IMR-90 (cell line): ENCODE results near the gene LSM8. TPM values are rescaled to one million over a fixed set of nuclear protein-coding genes. Genes with fewer than 3 reads are reported as not detected.

Source experiments
- ATAC-seq: fragments of 200-7000 bp; cut with Tn5 transposase; 2 replicates; pipeline ENCODE4 v1.9.1; 2020; ENCODE audit warnings: low read depth, mild to moderate bottlenecking, moderate library complexity
- BruUV-seq: library from RNA; stranded (reverse); fragments of 400-500 nt; replicated peaks from 2 replicates; lab custom pipeline; 2021; lab: Mats Ljungman, UMichigan
- CTCF ChIA-PET: fragments of 300-600 bp; formaldehyde crosslinking; extraction: SDS; loops from one replicate; lab custom pipeline; 2021; ENCODE audit warnings: antibody characterized with exemption; lab: Yijun Ruan, JAX
- POLR2A ChIA-PET: fragments of 300-600 bp; sonication (Branson Sonifier 250); formaldehyde crosslinking; loops from one replicate; lab custom pipeline; 2022; ENCODE audit warnings: antibody characterized with exemption; ENCODE audit not compliant: unreplicated experiment; lab: Charles Lee
- DNase-seq: peaks from one replicate; pipeline ENCODE4 v3.0.0; 2013
- H2AFZ ChIP-seq: replicated peaks from 2 replicates; pipeline ENCODE3; 2013; ENCODE audit warnings: low read length, mild to moderate bottlenecking; ENCODE audit not compliant: poor library complexity
- H2AK5ac ChIP-seq: 2 replicates; pipeline ENCODE4 v1.6.1; 2013; ENCODE audit warnings: low read depth, low read length, inconsistent platforms
- H2AK9ac ChIP-seq: replicated peaks from 2 replicates; pipeline ENCODE3; 2013; ENCODE audit warnings: mild to moderate bottlenecking, low read depth, low read length, moderate library complexity; ENCODE audit not compliant: poor library complexity
- H2BK120ac ChIP-seq: 2 replicates; pipeline ENCODE4 v1.6.1; 2013; ENCODE audit warnings: low read depth, low read length, inconsistent platforms
- H2BK15ac ChIP-seq: 3 replicates; pipeline ENCODE4 v1.6.1; 2013; ENCODE audit warnings: low read depth, low read length, inconsistent platforms
- H2BK20ac ChIP-seq: 2 replicates; pipeline ENCODE4 v1.6.1; 2013; ENCODE audit warnings: low read depth, mild to moderate bottlenecking, inconsistent platforms, low read length, moderate library complexity
- H2BK5ac ChIP-seq: 2 replicates; pipeline ENCODE4 v1.6.1; 2013; ENCODE audit warnings: mild to moderate bottlenecking, low read depth, low read length, inconsistent platforms; ENCODE audit not compliant: poor library complexity, severe bottlenecking
- H3K14ac ChIP-seq: replicated peaks from 2 replicates; pipeline ENCODE4 v1.6.1; 2013; ENCODE audit warnings: low read depth, low read length, inconsistent platforms
- H3K18ac ChIP-seq: 2 replicates; pipeline ENCODE4 v1.6.1; 2013; ENCODE audit warnings: low read depth, low read length, control low read depth
- H3K23ac ChIP-seq: 2 replicates; pipeline ENCODE4 v1.6.1; 2013; ENCODE audit warnings: low read depth, low read length, inconsistent platforms
- H3K27ac ChIP-seq: 2 replicates; pipeline ENCODE4 v1.5.1; 2013; ENCODE audit warnings: mild to moderate bottlenecking, control low read depth, low read length; ENCODE audit not compliant: insufficient read depth
- H3K27me3 ChIP-seq: 2 replicates; pipeline ENCODE4 v1.6.1; 2013; ENCODE audit warnings: low read length; ENCODE audit not compliant: control insufficient read depth, insufficient read depth
- H3K36me3 ChIP-seq: 2 replicates; pipeline ENCODE4 v1.6.1; 2013; ENCODE audit warnings: low read length, mixed read lengths; ENCODE audit not compliant: control insufficient read depth, insufficient read depth
- H3K4ac ChIP-seq: 2 replicates; pipeline ENCODE4 v1.6.1; 2013; ENCODE audit warnings: low read depth, low read length, inconsistent platforms
- H3K4me1 ChIP-seq: 2 replicates; pipeline ENCODE4 v1.6.1; 2013; ENCODE audit warnings: low read length, mixed read lengths; ENCODE audit not compliant: control insufficient read depth, insufficient read depth
- H3K4me2 ChIP-seq: 2 replicates; pipeline ENCODE4 v1.6.1; 2013; ENCODE audit warnings: low read depth, mild to moderate bottlenecking, control low read depth, low read length, moderate library complexity
- H3K4me3 ChIP-seq: 2 replicates; pipeline ENCODE4 v1.5.1; 2013; ENCODE audit warnings: low read depth, mild to moderate bottlenecking, control low read depth, low read length, moderate library complexity; ENCODE audit not compliant: insufficient read depth
- H3K56ac ChIP-seq: 2 replicates; pipeline ENCODE4 v1.6.1; 2013; ENCODE audit warnings: low read length, inconsistent platforms; ENCODE audit not compliant: insufficient read depth; ENCODE audit errors: extremely low read depth
- H3K79me1 ChIP-seq, 2 experiments: 2 replicates each; pipeline ENCODE4 v1.6.1; 2013; ENCODE audit warnings: low read length in 2 of 2, inconsistent platforms in 1 of 2, low read depth in 1 of 2
- H3K9ac ChIP-seq: 2 replicates; pipeline ENCODE4 v1.6.1; 2013; ENCODE audit warnings: low read depth, low read length, control low read depth
- H3K9me1 ChIP-seq: 2 replicates; pipeline ENCODE4 v1.6.1; 2013; ENCODE audit warnings: low read length, inconsistent platforms; ENCODE audit not compliant: insufficient read depth
- H3K9me3 ChIP-seq: 2 replicates; pipeline ENCODE4 v1.6.1; 2013; ENCODE audit warnings: low read length; ENCODE audit not compliant: control insufficient read depth, insufficient read depth
- H4K20me1 ChIP-seq: 2 replicates; pipeline ENCODE4 v1.6.1; 2013; ENCODE audit warnings: low read length, inconsistent platforms; ENCODE audit not compliant: insufficient read depth
- H4K5ac ChIP-seq: 2 replicates; pipeline ENCODE4 v1.6.1; 2013; ENCODE audit warnings: mild to moderate bottlenecking, low read depth, low read length, control low read depth
- H4K8ac ChIP-seq, 2 experiments: 2 replicates each; pipeline ENCODE4 v1.6.1; 2013; ENCODE audit warnings: low read depth in 2 of 2, low read length in 2 of 2, control low read depth in 1 of 2, inconsistent platforms in 1 of 2
- H4K91ac ChIP-seq: 2 replicates; pipeline ENCODE4 v1.6.1; 2013; ENCODE audit warnings: low read depth, low read length, inconsistent platforms; ENCODE audit not compliant: insufficient read depth
- MAZ ChIP-seq: IDR thresholded peaks from 2 replicates; pipeline ENCODE4 v1.6.1; 2012; ENCODE audit warnings: low read depth, mild to moderate bottlenecking, low read length, improper control_type of control experiment, moderate library complexity, borderline replicate concordance
- NFE2L2 ChIP-seq: fragments of 150-350 bp; IDR thresholded peaks from 2 replicates; pipeline ENCODE4 v1.6.1; 2016; ENCODE audit warnings: low read depth, mild to moderate bottlenecking, low read length
- WGBS, 2 experiments: methylation state at CpG; one replicate each; pipeline versions ENCODE4 v1.1.5 to v1.1.7; 2013; ENCODE audit warnings: missing lambda C conversion rate in 2 of 2; ENCODE audit not compliant: insufficient read length in 1 of 2; ENCODE audit errors: extremely low coverage in 2 of 2; 5-methylcytosine and 5-hydroxymethylcytosine counted together
- dilution Hi-C: fragments of 300-500 bp; cut with HindIII; formaldehyde crosslinking; loops from one replicate; pipeline ENCODE4 v1.14.3; 2018; ENCODE audit warnings: low sequenced_read_pairs; ENCODE audit not compliant: unreplicated experiment
- in situ Hi-C: fragments of 300-500 bp; cut with MboI; formaldehyde crosslinking; loops from 3 replicates; pipeline ENCODE4 v1.14.3; 2019; ENCODE audit warnings: low sequenced_read_pairs, inconsistent platforms, mixed read lengths
- intact Hi-C: fragments of 100-400 bp; cut with micrococcal nuclease; formaldehyde crosslinking; loops from 2 replicates; pipeline ENCODE4 v1.10.0; 2022
- polyA plus RNA-seq, 3 experiments: library from polyadenylated mRNA; depleted of rRNA; stranded (reverse); fragments of >200 nt; gene quantifications; 2 replicates each; pipeline ENCODE4 v1.2.3, GENCODE V29; 2012; ENCODE audit warnings: low replicate concordance in 1 of 3
- total RNA-seq: library from RNA; depleted of rRNA; stranded (reverse); fragments of >200 nt; gene quantifications from 2 replicates; pipeline ENCODE4 v1.2.3, GENCODE V29; 2012

Gene LSM8
- total and polyA plus RNA-seq, 2 of the 4 experiments (the other 2 are of a cell fraction), result 9.7 to 30.2 TPM

DNA sequence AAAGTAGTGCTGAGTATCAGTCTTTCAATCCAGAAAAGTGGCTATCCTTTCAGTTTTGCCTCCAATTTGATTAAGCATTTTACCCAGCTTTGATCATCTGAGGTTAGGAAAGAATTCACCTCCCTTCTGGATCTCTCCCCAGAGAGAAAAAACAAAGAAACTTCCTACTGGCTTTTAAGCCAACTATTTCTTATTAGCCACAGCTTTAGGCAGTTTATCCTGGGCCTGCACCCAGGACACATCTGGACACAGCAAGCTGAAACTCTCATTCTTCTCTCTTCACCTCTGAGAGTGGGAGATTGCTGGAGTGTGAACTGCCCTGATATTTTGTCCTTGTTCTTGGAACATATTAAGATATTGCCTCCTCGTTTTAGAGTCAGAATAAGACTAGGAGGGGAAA, 43.5 kb upstream of the LSM8 start:
- Histone ChIP-seq H3K4me1 (no peaks in the 10 kb centered on the region), H4K91ac (no peak overlapping the region), H3K23ac (no peak overlapping the region), H3K9me3 (no peaks in the 10 kb centered on the region), H4K5ac (no peak overlapping the region), H2BK20ac (no peak overlapping the region), H2AK9ac (no peak overlapping the region), H4K20me1 (no peaks in the 10 kb centered on the region), H4K8ac (no peak overlapping the region), H3K14ac (no peak overlapping the region), H3K27me3 (no peaks in the 10 kb centered on the region), H3K9ac (no peak overlapping the region), H3K18ac (no peak overlapping the region), H2BK5ac (no peak overlapping the region), H3K4me2 (no peak overlapping the region), H3K56ac (no peak overlapping the region), H3K9me1 (no peaks in the 10 kb centered on the region), H2AFZ (no peak overlapping the region), H3K79me1 (no peaks in the 10 kb centered on the region), H2BK15ac (no peak overlapping the region), H3K27ac (no peak overlapping the region), H2AK5ac (no peak overlapping the region), H2BK120ac (no peak overlapping the region), H3K4me3 (no peak overlapping the region), H3K4ac (no peak overlapping the region), H3K36me3 (no peaks in the 10 kb centered on the region)
- DNase-seq (no peak), ATAC-seq (no peak)
- dilution Hi-C loops (no loop called here), intact Hi-C loops (no loop called here), in situ Hi-C loops (no loop called here)
- POLR2A ChIA-PET, result no interaction called here
- BruUV-seq, result no TSS peak
- TF ChIP-seq NFE2L2 (no peak), MAZ (no peak)
- whole genome bisulfite sequencing, 2 experiments, result no CpG with 5 or more reads among the region's 1 CpG
- CTCF ChIA-PET, result no interaction called here
